HEK293 (cell line): ENCODE results near the gene IRX4.

ENCODE experiments used
- CTCF ChIA-PET: fragments of 350-600 bp; formaldehyde crosslinking; extraction: SDS; loops from one replicate; lab custom pipeline; 2021; ENCODE audit warnings: antibody characterized with exemption; lab: Yijun Ruan, JAX
- POLR2A ChIA-PET: fragments of 300-600 bp; formaldehyde crosslinking; extraction: SDS; loops from one replicate; lab custom pipeline; 2020; ENCODE audit warnings: antibody characterized with exemption, inconsistent platforms; lab: Yijun Ruan, JAX
- H3K27ac ChIP-seq: fragments of 200-500 bp; sonication (Bioruptor generic); 2 replicates; pipeline ENCODE4 v1.5.1; 2014; ENCODE audit warnings: low read depth, low read length, control low read depth, inconsistent platforms; ENCODE audit errors: extremely low read depth
- H3K36me3 ChIP-seq, 2 experiments: fragments of 200-500 bp in 1 of 2; sonication (Bioruptor generic) in 1 of 2; 1 replicate in 1 of 2; 2 replicates in 1 of 2; pipeline ENCODE4 v1.5.1; 2014 to 2017; ENCODE audit warnings: inconsistent platforms in 2 of 2, low read length in 2 of 2; ENCODE audit not compliant: control insufficient read depth in 2 of 2, insufficient read depth in 1 of 2
- H3K4me1 ChIP-seq: fragments of 200-500 bp; sonication (Bioruptor generic); 2 replicates; pipeline ENCODE4 v1.5.1; 2014; ENCODE audit warnings: mild to moderate bottlenecking, low read length, inconsistent platforms; ENCODE audit not compliant: control insufficient read depth, insufficient read depth
- H3K4me3 ChIP-seq: 2 replicates; pipeline ENCODE4 v1.5.1; 2011; ENCODE audit warnings: low read depth, mild to moderate bottlenecking, control low read depth, low read length, moderate library complexity
- H3K9me3 ChIP-seq: fragments of 200-500 bp; sonication (Bioruptor generic); 2 replicates; pipeline ENCODE4 v1.5.1; 2014; ENCODE audit warnings: low read depth, low read length, inconsistent platforms; ENCODE audit not compliant: control insufficient read depth, insufficient read depth
- EGR2 ChIP-seq: fragments of 450-650 bp; formaldehyde crosslinking; IDR thresholded peaks from 2 replicates; pipeline ENCODE4 v1.5.1; 2016; ENCODE audit warnings: low read depth, missing biosample characterization, missing genetic modification characterization
- GLI2 ChIP-seq: fragments of 450-650 bp; formaldehyde crosslinking; IDR thresholded peaks from 2 replicates; pipeline ENCODE4; 2017; ENCODE audit warnings: missing biosample characterization, missing genetic modification characterization, low read depth, borderline replicate concordance
- GLIS1 ChIP-seq: fragments of 450-650 bp; formaldehyde crosslinking; IDR thresholded peaks from 2 replicates; pipeline ENCODE4 v1.5.1; 2016; ENCODE audit warnings: missing biosample characterization, missing genetic modification characterization
- KLF1 ChIP-seq: fragments of 450-650 bp; formaldehyde crosslinking; IDR thresholded peaks from 2 replicates; pipeline ENCODE4 v1.5.1; 2016; ENCODE audit warnings: missing biosample characterization, missing genetic modification characterization
- KLF17 ChIP-seq: fragments of 450-650 bp; formaldehyde crosslinking; IDR thresholded peaks from 2 replicates; pipeline ENCODE4 v1.5.1; 2016; ENCODE audit warnings: missing biosample characterization, missing genetic modification characterization
- KLF8 ChIP-seq: fragments of 450-650 bp; formaldehyde crosslinking; IDR thresholded peaks from 2 replicates; pipeline ENCODE4 v1.5.1; 2016; ENCODE audit warnings: missing biosample characterization, missing genetic modification characterization
- KLF9 ChIP-seq: fragments of 450-650 bp; formaldehyde crosslinking; IDR thresholded peaks from 2 replicates; pipeline ENCODE4 v1.5.1; 2016; ENCODE audit warnings: missing biosample characterization, missing genetic modification characterization, low read depth
- PBX3 ChIP-seq: sonication (generic); formaldehyde crosslinking; IDR thresholded peaks from 2 replicates; pipeline ENCODE4 v1.8.1; 2022; ENCODE audit warnings: mild to moderate bottlenecking, moderate library complexity, missing genetic modification reagents
- SCRT2 ChIP-seq: fragments of 450-650 bp; formaldehyde crosslinking; IDR thresholded peaks from 2 replicates; pipeline ENCODE4 v1.5.1; 2016; ENCODE audit warnings: missing biosample characterization, missing genetic modification characterization
- YY2 ChIP-seq: fragments of 450-650 bp; formaldehyde crosslinking; IDR thresholded peaks from 2 replicates; pipeline ENCODE4 v1.5.1; 2016; ENCODE audit warnings: missing biosample characterization, missing genetic modification characterization
- ZBTB11 ChIP-seq: fragments of 450-650 bp; formaldehyde crosslinking; conservative IDR thresholded peaks from 2 replicates; pipeline ENCODE4 v1.5.1; 2016; ENCODE audit warnings: low read depth, missing biosample characterization, missing genetic modification characterization
- ZBTB17 ChIP-seq: fragments of 450-650 bp; formaldehyde crosslinking; IDR thresholded peaks from 2 replicates; pipeline ENCODE4 v1.5.1; 2016; ENCODE audit warnings: missing biosample characterization, missing genetic modification characterization
- ZBTB7A ChIP-seq: fragments of 450-650 bp; formaldehyde crosslinking; IDR thresholded peaks from 2 replicates; pipeline ENCODE4 v1.5.1; 2016; ENCODE audit warnings: low read depth, missing biosample characterization, missing genetic modification characterization
- ZFHX2 ChIP-seq: fragments of 450-650 bp; formaldehyde crosslinking; conservative IDR thresholded peaks from 2 replicates; pipeline ENCODE4 v1.5.1; 2016; ENCODE audit warnings: missing biosample characterization, missing genetic modification characterization
- ZFP69B ChIP-seq: fragments of 450-650 bp; formaldehyde crosslinking; IDR thresholded peaks from 2 replicates; pipeline ENCODE4 v1.5.1; 2016; ENCODE audit warnings: missing biosample characterization, missing genetic modification characterization
- ZNF10 ChIP-seq: fragments of 450-650 bp; formaldehyde crosslinking; IDR thresholded peaks from 2 replicates; pipeline ENCODE4 v1.5.1; 2017; ENCODE audit warnings: missing biosample characterization, missing genetic modification characterization
- ZNF121 ChIP-seq: fragments of 450-650 bp; formaldehyde crosslinking; IDR thresholded peaks from 2 replicates; pipeline ENCODE4 v1.5.1; 2016; ENCODE audit warnings: missing biosample characterization, missing genetic modification characterization
- ZNF146 ChIP-seq: fragments of 450-650 bp; formaldehyde crosslinking; IDR thresholded peaks from 2 replicates; pipeline ENCODE4 v1.5.1; 2016; ENCODE audit warnings: missing biosample characterization, missing genetic modification characterization
- ZNF174 ChIP-seq: fragments of 450-650 bp; formaldehyde crosslinking; IDR thresholded peaks from 2 replicates; pipeline ENCODE4 v1.5.0; 2017; ENCODE audit warnings: missing biosample characterization, mild to moderate bottlenecking, missing genetic modification characterization
- ZNF239 ChIP-seq: fragments of 450-650 bp; formaldehyde crosslinking; IDR thresholded peaks from 2 replicates; pipeline ENCODE4 v1.5.1; 2016; ENCODE audit warnings: missing biosample characterization, missing genetic modification characterization
- ZNF274 ChIP-seq, 2 experiments: fragments of 200-500 bp in 1 of 2; fragments of 450-650 bp in 1 of 2; sonication (Bioruptor generic) in 1 of 2; formaldehyde crosslinking in 1 of 2; IDR thresholded peaks; 2 replicates each; pipeline versions ENCODE4 v1.5.1 to v1.6.1; 2014 to 2016; ENCODE audit warnings: borderline replicate concordance in 1 of 2, inconsistent platforms in 1 of 2, low read length in 1 of 2, missing biosample characterization in 1 of 2, missing genetic modification characterization in 1 of 2
- ZNF280D ChIP-seq: fragments of 450-650 bp; formaldehyde crosslinking; IDR thresholded peaks from 2 replicates; pipeline ENCODE4 v1.5.1; 2016; ENCODE audit warnings: missing biosample characterization, missing genetic modification characterization
- ZNF335 ChIP-seq: fragments of 450-650 bp; formaldehyde crosslinking; conservative IDR thresholded peaks from 2 replicates; pipeline ENCODE4 v1.5.1; 2016; ENCODE audit warnings: missing biosample characterization, missing genetic modification characterization
- ZNF623 ChIP-seq: fragments of 450-650 bp; formaldehyde crosslinking; IDR thresholded peaks from 2 replicates; pipeline ENCODE4 v1.5.1; 2016; ENCODE audit warnings: missing biosample characterization, missing genetic modification characterization
- ZNF629 ChIP-seq: fragments of 450-650 bp; formaldehyde crosslinking; IDR thresholded peaks from 2 replicates; pipeline ENCODE4 v1.5.1; 2017; ENCODE audit warnings: missing biosample characterization, missing genetic modification characterization
- ZNF707 ChIP-seq: fragments of 450-650 bp; formaldehyde crosslinking; IDR thresholded peaks from 2 replicates; pipeline ENCODE4 v1.5.1; 2016; ENCODE audit warnings: missing biosample characterization, missing genetic modification characterization

Gene IRX4

GRCh38 chr5:1867815-1868143, 14.9 kb downstream of the IRX4 start (continued):
- TF ChIP-seq KLF8 (tag by site-specific recombination) (no peak), ZNF146 (tag by site-specific recombination) (no peak), GLI2 (tag by site-specific recombination) (no peak), KLF9 (tag by site-specific recombination) (no peak), ZNF280D (no peak)

GRCh38 chr5:1867114-1867814, 15.5 kb downstream of the IRX4 start:
- no peak for TF ChIP-seq YY2 (tag by site-specific recombination)
- peak; percentile 79 for TF ChIP-seq EGR2 (tag by site-specific recombination)
- TF ChIP-seq ZNF10 (tag by site-specific recombination), result no peak
- peak; percentile 64 for TF ChIP-seq ZFHX2 (tag by site-specific recombination)
- TF ChIP-seq GLIS1 (tag by site-specific recombination), result no peak
- TF ChIP-seq ZBTB7A (tag by site-specific recombination), result no peak
- no peak for TF ChIP-seq PBX3 (CRISPR knock-in tag)
- TF ChIP-seq ZNF274 (IDR thresholded peaks at IDR 0.05; ENCODE audit: low read length), result no peak
- TF ChIP-seq ZNF274 (tag by site-specific recombination; IDR thresholded peaks at IDR 0.05; ENCODE audit: borderline replicate concordance), result no peak
- peak; percentile 33; the same call in 1 of the 2 replicates for TF ChIP-seq KLF17
- TF ChIP-seq ZNF239 (tag by site-specific recombination), result no peak
- no peak for TF ChIP-seq ZNF335 (tag by site-specific recombination)
- TF ChIP-seq KLF1 (tag by site-specific recombination), result peak; percentile 88
- no peak for TF ChIP-seq ZNF174 (tag by site-specific recombination)
- no peak for TF ChIP-seq ZNF121 (tag by site-specific recombination)
- ChIA-PET POLR2A (no interaction called here), CTCF (no interaction called here)

GRCh38 chr5:1865948-1866347, 16.8 kb downstream of the IRX4 start:
- Histone ChIP-seq H3K4me3 (no peak overlapping the region), H3K4me1 (no peaks in the 10 kb centered on the region; the same call in 1 of the 2 replicates), H3K27ac (no peak overlapping the region), H3K36me3 (no peaks in the 10 kb centered on the region), H3K9me3 (no peaks in the 10 kb centered on the region)
- ChIA-PET POLR2A (no interaction called here), CTCF (interaction anchor here (0.5 kb wide), 1 partner anchor 772 kb away, joined by 3 read pairs; no protein-coding TSS in a partner anchor)
- TF ChIP-seq ZNF629 (tag by site-specific recombination) (no peak), KLF1 (tag by site-specific recombination) (no peak), ZBTB17 (tag by site-specific recombination) (no peak), ZNF623 (tag by site-specific recombination) (no peak), SCRT2 (tag by site-specific recombination) (no peak), ZNF707 (tag by site-specific recombination) (no peak), ZBTB11 (tag by site-specific recombination) (no peak), ZFP69B (tag by site-specific recombination) (peak; percentile 90)

More at GRCh38 chr5:1867114-1867814, 15.5 kb downstream of the IRX4 start:
- Histone ChIP-seq H3K27ac (no peak overlapping the region), H3K4me3 (no peak overlapping the region), H3K4me1 (no peaks in the 10 kb centered on the region; the same call in 1 of the 2 replicates), H3K9me3 (no peaks in the 10 kb centered on the region), H3K36me3 (no peaks in the 10 kb centered on the region)
